GM19025 (cell line): Measurements from ENCODE around the gene LMF1.

Experiments used
- ATAC-seq: cut with Tn5 transposase; IDR thresholded peaks from one replicate; pipeline ENCODE4 v1.9.1; 2021; ENCODE audit warnings: mild to moderate bottlenecking, low read depth, moderate library complexity; ENCODE audit not compliant: unreplicated experiment

The LMF1 gene

GRCh38 chr16:917591-918061 lies 53.2 kb downstream of the LMF1 start:
- no peak for ATAC-seq

GRCh38 chr16:916035-916799 lies 54.6 kb downstream of the LMF1 start:
- no peak for ATAC-seq

- ATAC-seq: no peak
These were observed 55.2 kb downstream of the LMF1 start for GRCh38 chr16:915546-915945.

- no peak for ATAC-seq
These were observed 56.3 kb downstream of the LMF1 start for GRCh38 chr16:914440-914839.

GRCh38 chr16:913817-914439 lies 56.9 kb downstream of the LMF1 start:
- no peak for ATAC-seq

- ATAC-seq: no peak
These were observed 57.8 kb downstream of the LMF1 start for GRCh38 chr16:912684-913613.

- no peak for ATAC-seq
These were observed 58.5 kb downstream of the LMF1 start for GRCh38 chr16:912322-912683.

GRCh38 chr16:911604-912321 lies 59.0 kb downstream of the LMF1 start:
- no peak for ATAC-seq

- ATAC-seq: no peak
These were observed 59.7 kb downstream of the LMF1 start for GRCh38 chr16:911101-911500.

- ATAC-seq: no peak
These were observed 60.6 kb downstream of the LMF1 start for GRCh38 chr16:910181-910580.

GRCh38 chr16:909281-910000 lies 61.3 kb downstream of the LMF1 start:
- no peak for ATAC-seq

GRCh38 chr16:908526-909155 lies 62.1 kb downstream of the LMF1 start:
- no peak for ATAC-seq

- ATAC-seq: no peak
These were observed 62.9 kb downstream of the LMF1 start for GRCh38 chr16:907842-908241.

GRCh38 chr16:907361-907760 lies 63.4 kb downstream of the LMF1 start:
- no peak for ATAC-seq

- no peak for ATAC-seq
These were observed 64.5 kb downstream of the LMF1 start for GRCh38 chr16:906296-906695.

GRCh38 chr16:901715-902601 lies 68.8 kb downstream of the LMF1 start:
- no peak for ATAC-seq

- no peak for ATAC-seq
These were observed 69.6 kb downstream of the LMF1 start for GRCh38 chr16:901149-901548.

GRCh38 chr16:900211-900610 lies 70.6 kb downstream of the LMF1 start:
- no peak for ATAC-seq
